K562 (cell line): Measurements from ENCODE around the gene ZNF319.

ENCODE experiments used
- CREB1 ChIP-seq, 2 experiments: sonication (generic) in 1 of 2; formaldehyde crosslinking in 1 of 2; IDR thresholded peaks; 2 replicates each; pipeline versions ENCODE4 v1.6.1 to v1.8.0; 2012 to 2022; ENCODE audit warnings: inconsistent platforms in 1 of 2, mild to moderate bottlenecking in 1 of 2, missing genetic modification reagents in 1 of 2, moderate library complexity in 1 of 2
- ETV6 ChIP-seq, 3 experiments: fragments of 150-350 bp in 1 of 3; sonication (generic) in 1 of 3; formaldehyde crosslinking in 1 of 3; IDR thresholded peaks; 2 replicates each; pipeline versions ENCODE4 v1.6.1 to v1.8.0; 2014 to 2022; ENCODE audit warnings: borderline replicate concordance in 2 of 3, low read depth in 2 of 3, antibody characterized with exemption in 1 of 3, low read length in 1 of 3, mild to moderate bottlenecking in 1 of 3, missing genetic modification reagents in 1 of 3
- POLR2AphosphoS2 ChIP-seq: IDR thresholded peaks from 2 replicates; pipeline ENCODE4 v1.6.1; 2012; ENCODE audit warnings: low read length, improper control_type of control experiment
- ZNF695 ChIP-seq: fragments of 450-650 bp; formaldehyde crosslinking; IDR thresholded peaks from 2 replicates; pipeline ENCODE4 v1.4.0; 2020; ENCODE audit warnings: mild to moderate bottlenecking, moderate library complexity

DNA sequence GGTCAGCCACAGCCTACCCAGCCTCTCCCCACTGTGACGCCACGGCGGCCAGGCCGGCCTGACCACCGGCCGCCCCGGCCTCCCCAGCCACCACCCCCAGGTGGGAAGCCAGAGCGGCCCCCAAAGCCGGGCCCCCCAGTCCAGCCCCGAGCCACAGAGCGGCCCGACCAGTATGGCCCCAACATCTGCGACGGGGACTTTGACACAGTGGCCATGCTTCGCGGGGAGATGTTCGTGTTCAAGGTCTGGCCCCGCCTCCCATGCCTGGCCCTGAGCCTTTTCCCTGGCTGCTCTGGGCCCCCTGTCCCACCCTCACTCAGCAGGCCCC, 41.1 kb upstream of the ZNF319 start:
- TF ChIP-seq ETV6 (IDR thresholded peaks at IDR 0.05; ENCODE audit: borderline replicate concordance in 1 of 2, low read depth in 2 of 2, low read length in 1 of 2) (no peak), ETV6 (CRISPR knock-in tag; IDR thresholded peaks at IDR 0.05; ENCODE audit: borderline replicate concordance) (no peak), ZNF695 (no peak), POLR2AphosphoS2 (no peak), CREB1 (IDR thresholded peaks at IDR 0.05) (no peak), CREB1 (CRISPR knock-in tag; IDR thresholded peaks at IDR 0.05) (no peak)
